ENCODE results near the gene TRAPPC2L.

The TRAPPC2L gene

GRCh38 chr16:88901718-88902337 is 44.9 kb downstream of the TRAPPC2L start:
- Histone ChIP-seq H3K9me3 (ENCODE audit: control insufficient read depth, low read length) (no peaks in the 10 kb centered on the region), H3K27ac (ENCODE audit: insufficient read depth, low read depth, low read length, poor library complexity, severe bottlenecking) (no peak overlapping the region), H3K36me3 (ENCODE audit: control insufficient read depth, insufficient read depth, low read length) (no peaks in the 10 kb centered on the region), H3K4me3 (ENCODE audit: insufficient read depth, low read depth, low read length) (no peak overlapping the region), H3K27me3 (ENCODE audit: control insufficient read depth, insufficient read depth, low read length, poor library complexity, severe bottlenecking) (no peaks in the 10 kb centered on the region), H3K4me1 (ENCODE audit: control insufficient read depth, insufficient read depth, low read length) (no peaks in the 10 kb centered on the region)
- 79 to 80% methylated on average over 26 of the region's 26 CpGs for WGBS, 2 experiments

- Histone ChIP-seq H3K4me1 (ENCODE audit: control insufficient read depth, insufficient read depth, low read length) (no peaks in the 10 kb centered on the region), H3K27ac (ENCODE audit: insufficient read depth, low read depth, low read length, poor library complexity, severe bottlenecking) (no peak overlapping the region), H3K36me3 (ENCODE audit: control insufficient read depth, insufficient read depth, low read length) (no peaks in the 10 kb centered on the region), H3K27me3 (ENCODE audit: control insufficient read depth, insufficient read depth, low read length, poor library complexity, severe bottlenecking) (no peaks in the 10 kb centered on the region), H3K4me3 (ENCODE audit: insufficient read depth, low read depth, low read length) (no peak overlapping the region), H3K9me3 (ENCODE audit: control insufficient read depth, low read length) (no peaks in the 10 kb centered on the region)
- 93 to 94% methylated on average over 16 of the region's 16 CpGs for WGBS, 2 experiments
Observed at GRCh38 chr16:88902744-88903143, 45.8 kb downstream of the TRAPPC2L start.

- 82 to 83% methylated on average over 14 of the region's 14 CpGs for WGBS, 2 experiments
- no peaks in the 10 kb centered on the region for H3K27me3 ChIP-seq (ENCODE audit: control insufficient read depth, insufficient read depth, low read length, poor library complexity, severe bottlenecking)
- no peaks in the 10 kb centered on the region for H3K4me1 ChIP-seq (ENCODE audit: control insufficient read depth, insufficient read depth, low read length)
- no peaks in the 10 kb centered on the region for H3K9me3 ChIP-seq (ENCODE audit: control insufficient read depth, low read length)
- H3K27ac ChIP-seq (ENCODE audit: insufficient read depth, low read depth, low read length, poor library complexity, severe bottlenecking), result no peak overlapping the region
- H3K36me3 ChIP-seq (ENCODE audit: control insufficient read depth, insufficient read depth, low read length), result no peaks in the 10 kb centered on the region
- no peak overlapping the region for H3K4me3 ChIP-seq (ENCODE audit: insufficient read depth, low read depth, low read length)
Observed at GRCh38 chr16:88903267-88903666, 46.3 kb downstream of the TRAPPC2L start.

- H3K27ac ChIP-seq (ENCODE audit: insufficient read depth, low read depth, low read length, poor library complexity, severe bottlenecking), result no peak overlapping the region
- H3K9me3 ChIP-seq (ENCODE audit: control insufficient read depth, low read length), result no peaks in the 10 kb centered on the region
- WGBS, 2 experiments, result 92 to 93% methylated on average over 21 of the region's 21 CpGs
- no peak overlapping the region for H3K4me3 ChIP-seq (ENCODE audit: insufficient read depth, low read depth, low read length)
- no peaks in the 10 kb centered on the region for H3K4me1 ChIP-seq (ENCODE audit: control insufficient read depth, insufficient read depth, low read length)
- H3K36me3 ChIP-seq (ENCODE audit: control insufficient read depth, insufficient read depth, low read length), result no peaks in the 10 kb centered on the region
- no peaks in the 10 kb centered on the region for H3K27me3 ChIP-seq (ENCODE audit: control insufficient read depth, insufficient read depth, low read length, poor library complexity, severe bottlenecking)
Observed at GRCh38 chr16:88904676-88905365, 47.9 kb downstream of the TRAPPC2L start.

GRCh38 chr16:88905563-88905962 is 48.6 kb downstream of the TRAPPC2L start:
- no peaks in the 10 kb centered on the region for H3K4me1 ChIP-seq (ENCODE audit: control insufficient read depth, insufficient read depth, low read length)
- no peaks in the 10 kb centered on the region for H3K27me3 ChIP-seq (ENCODE audit: control insufficient read depth, insufficient read depth, low read length, poor library complexity, severe bottlenecking)
- H3K9me3 ChIP-seq (ENCODE audit: control insufficient read depth, low read length), result no peaks in the 10 kb centered on the region
- no peak overlapping the region for H3K27ac ChIP-seq (ENCODE audit: insufficient read depth, low read depth, low read length, poor library complexity, severe bottlenecking)
- no peaks in the 10 kb centered on the region for H3K36me3 ChIP-seq (ENCODE audit: control insufficient read depth, insufficient read depth, low read length)
- WGBS, 2 experiments, result 38 to 45% methylated on average over 9 of the region's 13 CpGs
- no peak overlapping the region for H3K4me3 ChIP-seq (ENCODE audit: insufficient read depth, low read depth, low read length)

GRCh38 chr16:88906020-88906419 is 49.1 kb downstream of the TRAPPC2L start:
- WGBS, 2 experiments, result 85 to 88% methylated on average over 16 of the region's 16 CpGs
- Histone ChIP-seq H3K27ac (ENCODE audit: insufficient read depth, low read depth, low read length, poor library complexity, severe bottlenecking) (no peak overlapping the region), H3K27me3 (ENCODE audit: control insufficient read depth, insufficient read depth, low read length, poor library complexity, severe bottlenecking) (no peaks in the 10 kb centered on the region), H3K9me3 (ENCODE audit: control insufficient read depth, low read length) (no peaks in the 10 kb centered on the region), H3K36me3 (ENCODE audit: control insufficient read depth, insufficient read depth, low read length) (no peaks in the 10 kb centered on the region), H3K4me3 (ENCODE audit: insufficient read depth, low read depth, low read length) (no peak overlapping the region), H3K4me1 (ENCODE audit: control insufficient read depth, insufficient read depth, low read length) (no peaks in the 10 kb centered on the region)

- Histone ChIP-seq H3K27ac (ENCODE audit: insufficient read depth, low read depth, low read length, poor library complexity, severe bottlenecking) (no peak overlapping the region), H3K36me3 (ENCODE audit: control insufficient read depth, insufficient read depth, low read length) (no peaks in the 10 kb centered on the region), H3K4me1 (ENCODE audit: control insufficient read depth, insufficient read depth, low read length) (no peaks in the 10 kb centered on the region), H3K9me3 (ENCODE audit: control insufficient read depth, low read length) (no peaks in the 10 kb centered on the region), H3K27me3 (ENCODE audit: control insufficient read depth, insufficient read depth, low read length, poor library complexity, severe bottlenecking) (no peaks in the 10 kb centered on the region), H3K4me3 (ENCODE audit: insufficient read depth, low read depth, low read length) (no peak overlapping the region)
- 89 to 91% methylated on average over 22 of the region's 22 CpGs for WGBS, 2 experiments
Observed at GRCh38 chr16:88906535-88907105, 49.7 kb downstream of the TRAPPC2L start.

GRCh38 chr16:88907768-88908167 is 50.8 kb downstream of the TRAPPC2L start:
- no peak overlapping the region for H3K4me3 ChIP-seq (ENCODE audit: insufficient read depth, low read depth, low read length)
- peaks cover 3% of the 10 kb centered on the region for H3K4me1 ChIP-seq (ENCODE audit: control insufficient read depth, insufficient read depth, low read length)
- no peaks in the 10 kb centered on the region for H3K36me3 ChIP-seq (ENCODE audit: control insufficient read depth, insufficient read depth, low read length)
- no peaks in the 10 kb centered on the region for H3K9me3 ChIP-seq (ENCODE audit: control insufficient read depth, low read length)
- H3K27me3 ChIP-seq (ENCODE audit: control insufficient read depth, insufficient read depth, low read length, poor library complexity, severe bottlenecking), result no peaks in the 10 kb centered on the region
- WGBS, 2 experiments, result 78 to 80% methylated on average over 4 of the region's 4 CpGs
- H3K27ac ChIP-seq (ENCODE audit: insufficient read depth, low read depth, low read length, poor library complexity, severe bottlenecking), result no peak overlapping the region

- H3K27me3 ChIP-seq (ENCODE audit: control insufficient read depth, insufficient read depth, low read length, poor library complexity, severe bottlenecking), result no peaks in the 10 kb centered on the region
- H3K9me3 ChIP-seq (ENCODE audit: control insufficient read depth, low read length), result no peaks in the 10 kb centered on the region
- H3K36me3 ChIP-seq (ENCODE audit: control insufficient read depth, insufficient read depth, low read length), result no peaks in the 10 kb centered on the region
- H3K4me1 ChIP-seq (ENCODE audit: control insufficient read depth, insufficient read depth, low read length), result peaks cover 3% of the 10 kb centered on the region
- 88 to 90% methylated on average over 17 of the region's 17 CpGs for WGBS, 2 experiments
- no peak overlapping the region for H3K4me3 ChIP-seq (ENCODE audit: insufficient read depth, low read depth, low read length)
- H3K27ac ChIP-seq (ENCODE audit: insufficient read depth, low read depth, low read length, poor library complexity, severe bottlenecking), result no peak overlapping the region
Observed at GRCh38 chr16:88908307-88908706, 51.4 kb downstream of the TRAPPC2L start.

- Histone ChIP-seq H3K27ac (ENCODE audit: insufficient read depth, low read depth, low read length, poor library complexity, severe bottlenecking) (no peak overlapping the region), H3K4me3 (ENCODE audit: insufficient read depth, low read depth, low read length) (no peak overlapping the region), H3K36me3 (ENCODE audit: control insufficient read depth, insufficient read depth, low read length) (no peaks in the 10 kb centered on the region), H3K9me3 (ENCODE audit: control insufficient read depth, low read length) (no peaks in the 10 kb centered on the region), H3K4me1 (ENCODE audit: control insufficient read depth, insufficient read depth, low read length) (peaks cover 3% of the 10 kb centered on the region), H3K27me3 (ENCODE audit: control insufficient read depth, insufficient read depth, low read length, poor library complexity, severe bottlenecking) (no peaks in the 10 kb centered on the region)
- 91% methylated on average over 44 of the region's 44 CpGs for WGBS, 2 experiments
Observed at GRCh38 chr16:88909431-88910210, 52.7 kb downstream of the TRAPPC2L start.
